Bronchial epithelial cell (primary cell): ENCODE measurements around the gene C4orf51. TPM values are rescaled to one million over a fixed set of nuclear protein-coding genes. Genes with fewer than 3 reads are reported as not detected.
A peak's percentile ranks its signal among the peaks of the same experiment; 100 is the strongest.

ENCODE experiments used
- DNase-seq: peaks from one replicate; pipeline ENCODE4 v3.0.0-alpha.2; 2010; ENCODE audit warnings: low read depth
- FAIRE-seq: peaks from 2 replicates; lab custom pipeline; 2011; peaks lifted over from hg19 to GRCh38; lab: Jason Lieb, UNC
- H3K27me3 ChIP-seq: 2 replicates; pipeline ENCODE4 v1.5.1; 2011; ENCODE audit warnings: low read length; ENCODE audit not compliant: control insufficient read depth, insufficient read depth
- H3K36me3 ChIP-seq: 2 replicates; pipeline ENCODE4 v1.5.1; 2011; ENCODE audit warnings: low read length; ENCODE audit not compliant: control insufficient read depth, insufficient read depth
- H3K4me3 ChIP-seq: 2 replicates; pipeline ENCODE4 v1.5.1; 2011; ENCODE audit warnings: mild to moderate bottlenecking, low read depth, low read length, control low read depth
- total RNA-seq: library from RNA; depleted of rRNA; stranded (reverse); fragments of >200 nt; gene quantifications from 2 replicates; pipeline ENCODE4 v1.2.1, GENCODE V29; 2014
- TF ChIP-seq, protein P1 (sequence below): IDR thresholded peaks from 2 replicates; pipeline ENCODE4 v1.5.1; 2011; ENCODE audit warnings: mild to moderate bottlenecking, moderate library complexity, low read length, control low read depth, inconsistent platforms; ENCODE audit not compliant: insufficient read depth, severe bottlenecking

Gene C4orf51
- total RNA-seq, 1 donor from 2014 or later = not detected

DNA sequence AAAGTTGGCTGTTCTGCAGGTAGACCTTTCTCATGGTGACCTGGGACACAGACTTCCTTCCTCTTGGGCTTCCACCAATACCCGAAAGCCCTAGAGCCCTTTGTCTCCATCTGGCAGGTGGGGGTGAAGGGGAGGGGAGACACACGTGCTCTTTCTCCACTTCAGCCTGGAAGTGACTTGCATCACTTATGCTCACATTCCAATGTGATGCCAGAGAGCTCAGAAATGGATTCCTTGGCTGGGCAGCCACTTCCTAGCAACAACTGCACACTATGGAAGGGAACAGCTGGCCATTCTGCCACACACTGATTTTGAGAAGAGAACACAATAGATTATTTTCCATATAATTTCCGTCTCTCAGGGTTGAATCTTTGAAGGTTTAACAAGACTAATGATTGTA, 36.3 kb downstream of the C4orf51 start:
- Histone ChIP-seq H3K27me3 (no peaks in the 10 kb centered on the region), H3K36me3 (no peaks in the 10 kb centered on the region), H3K4me3 (no peak overlapping the region)
- no peak for FAIRE-seq
- peak; percentile 44 for DNase-seq
- TF ChIP-seq, protein P1, sequence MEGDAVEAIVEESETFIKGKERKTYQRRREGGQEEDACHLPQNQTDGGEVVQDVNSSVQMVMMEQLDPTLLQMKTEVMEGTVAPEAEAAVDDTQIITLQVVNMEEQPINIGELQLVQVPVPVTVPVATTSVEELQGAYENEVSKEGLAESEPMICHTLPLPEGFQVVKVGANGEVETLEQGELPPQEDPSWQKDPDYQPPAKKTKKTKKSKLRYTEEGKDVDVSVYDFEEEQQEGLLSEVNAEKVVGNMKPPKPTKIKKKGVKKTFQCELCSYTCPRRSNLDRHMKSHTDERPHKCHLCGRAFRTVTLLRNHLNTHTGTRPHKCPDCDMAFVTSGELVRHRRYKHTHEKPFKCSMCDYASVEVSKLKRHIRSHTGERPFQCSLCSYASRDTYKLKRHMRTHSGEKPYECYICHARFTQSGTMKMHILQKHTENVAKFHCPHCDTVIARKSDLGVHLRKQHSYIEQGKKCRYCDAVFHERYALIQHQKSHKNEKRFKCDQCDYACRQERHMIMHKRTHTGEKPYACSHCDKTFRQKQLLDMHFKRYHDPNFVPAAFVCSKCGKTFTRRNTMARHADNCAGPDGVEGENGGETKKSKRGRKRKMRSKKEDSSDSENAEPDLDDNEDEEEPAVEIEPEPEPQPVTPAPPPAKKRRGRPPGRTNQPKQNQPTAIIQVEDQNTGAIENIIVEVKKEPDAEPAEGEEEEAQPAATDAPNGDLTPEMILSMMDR = no peak

- FAIRE-seq (no peak), DNase-seq (peak; percentile 73)
- TF ChIP-seq, protein P1 = no peak
- H3K4me3 ChIP-seq = no peak overlapping the region
- H3K27me3 ChIP-seq = no peaks in the 10 kb centered on the region
- H3K36me3 ChIP-seq = no peaks in the 10 kb centered on the region
Observed at GRCh38 chr4:145716661-145717200, 36.8 kb downstream of the C4orf51 start.

- H3K36me3 ChIP-seq = no peaks in the 10 kb centered on the region
- no peaks in the 10 kb centered on the region for H3K27me3 ChIP-seq
- DNase-seq (no peak), FAIRE-seq (peak; percentile 43)
- H3K4me3 ChIP-seq = no peak overlapping the region
- TF ChIP-seq, protein P1 = no peak
Observed at GRCh38 chr4:145719752-145720624, 40.0 kb downstream of the C4orf51 start.

DNA sequence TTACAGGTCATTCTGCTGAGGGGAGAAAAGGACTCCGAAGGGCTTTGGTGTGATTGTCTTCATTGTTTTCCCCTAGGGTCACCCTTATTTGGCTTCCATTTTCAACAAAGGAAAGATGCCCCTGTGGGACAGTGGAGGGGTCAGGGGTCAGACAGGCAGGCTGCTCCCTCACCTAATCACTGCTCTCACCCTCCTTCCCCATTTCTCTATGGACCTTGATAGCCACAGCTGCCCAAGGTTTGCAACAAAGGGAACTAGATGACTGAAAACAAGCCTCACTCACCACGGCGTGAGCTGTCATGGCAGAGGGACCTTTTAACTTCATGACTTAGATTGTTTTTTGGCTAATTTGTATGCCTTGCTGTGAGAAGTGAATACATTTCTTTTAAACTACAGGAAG, 40.7 kb downstream of the C4orf51 start:
- FAIRE-seq = no peak
- no peaks in the 10 kb centered on the region for H3K27me3 ChIP-seq
- H3K36me3 ChIP-seq = no peaks in the 10 kb centered on the region
- TF ChIP-seq, protein P1 = no peak
- no peak for DNase-seq
- no peak overlapping the region for H3K4me3 ChIP-seq

DNA sequence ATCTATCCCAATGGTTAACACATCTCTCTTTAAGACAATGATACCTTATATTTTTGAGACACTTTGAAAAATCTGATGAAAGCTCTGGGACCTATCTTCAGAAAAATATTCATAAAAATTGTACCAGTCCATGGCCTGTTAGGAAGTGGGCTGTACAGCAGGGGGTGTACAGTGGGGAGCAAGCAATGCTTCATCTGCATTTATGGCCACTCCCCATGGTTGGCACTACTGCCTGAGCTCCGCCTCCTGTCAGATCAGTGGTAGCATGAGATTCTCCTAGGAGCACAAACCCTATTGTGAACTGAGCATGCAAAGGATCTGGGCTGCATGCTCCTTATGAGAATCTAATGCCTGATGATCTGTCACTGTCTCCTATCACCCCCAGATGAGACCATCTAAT, 42.6 kb downstream of the C4orf51 start:
- FAIRE-seq (no peak), DNase-seq (no peak)
- Histone ChIP-seq H3K4me3 (no peak overlapping the region), H3K36me3 (no peaks in the 10 kb centered on the region), H3K27me3 (no peaks in the 10 kb centered on the region)
- TF ChIP-seq, protein P1 = no peak

GRCh38 chr4:145723336-145723735, 43.4 kb downstream of the C4orf51 start:
- TF ChIP-seq, protein P1 = peak; percentile 38
- no peak for FAIRE-seq
- Histone ChIP-seq H3K4me3 (no peak overlapping the region), H3K36me3 (no peaks in the 10 kb centered on the region), H3K27me3 (no peaks in the 10 kb centered on the region)
- DNase-seq = peak; percentile 86
